ENCODE data around the gene MAP1LC3B2.

Gene MAP1LC3B2

DNA sequence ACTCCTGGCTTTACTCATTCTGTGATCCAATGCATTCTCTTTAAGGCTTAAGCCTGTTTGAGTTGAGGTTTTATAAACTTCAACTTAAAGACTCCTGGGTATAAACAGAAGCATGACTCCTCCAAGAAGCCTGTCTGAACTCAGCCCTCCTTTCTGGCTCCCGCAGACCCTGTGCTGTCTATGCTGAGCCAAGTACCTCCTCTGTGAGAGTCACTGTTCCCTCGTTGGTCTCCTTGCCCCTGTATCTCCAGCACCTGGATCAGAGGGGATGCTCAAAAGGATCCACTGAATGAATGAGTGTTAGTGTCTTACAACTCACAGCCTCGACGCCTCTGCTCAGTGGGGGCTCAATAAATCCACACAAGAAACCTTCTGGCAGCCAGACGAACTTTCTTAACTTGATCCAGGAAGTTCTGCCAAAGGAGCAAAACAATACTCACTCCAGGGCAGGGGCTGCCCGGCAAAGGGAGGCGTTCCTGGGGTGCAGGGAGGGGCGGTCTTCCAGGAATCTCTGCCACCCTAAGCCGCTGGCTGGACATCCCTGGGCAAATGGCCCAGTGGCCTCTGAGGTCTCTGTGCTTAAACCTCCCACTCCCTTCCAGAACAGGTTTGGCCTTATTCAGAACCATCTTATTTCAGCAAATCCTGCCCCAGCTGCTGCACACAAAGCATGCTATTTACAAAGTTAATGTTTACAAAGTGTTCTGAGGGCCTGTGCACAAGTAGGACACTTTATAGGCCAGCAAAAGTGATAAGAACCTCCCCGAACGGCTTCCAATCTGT, 32.9 kb downstream of the MAP1LC3B2 start:
- in situ Hi-C loops (cut with MboI; ENCODE audit: low sequenced_read_pairs) = no loop called here

DNA sequence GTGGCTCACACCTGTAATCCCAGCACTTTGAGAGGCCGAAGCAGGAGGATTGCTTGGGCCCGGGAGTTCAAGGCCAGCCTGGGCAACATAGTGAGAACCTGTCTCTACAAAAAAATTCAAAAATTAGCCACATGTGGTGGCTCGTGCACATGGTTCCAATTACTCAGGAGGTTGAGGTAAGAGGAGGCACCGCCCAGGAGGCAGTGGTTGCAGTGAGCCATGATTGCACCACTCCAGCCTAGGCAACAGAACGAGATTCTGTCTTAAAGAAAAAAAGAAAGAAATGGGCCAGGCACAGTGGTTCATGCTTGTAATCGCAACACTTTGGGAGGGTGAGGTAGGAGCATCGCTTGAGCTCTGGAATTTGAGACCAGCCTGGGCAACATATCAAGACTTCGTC, 33.5 kb downstream of the MAP1LC3B2 start:
- in situ Hi-C loops (cut with MboI; ENCODE audit: low sequenced_read_pairs) = no loop called here

DNA sequence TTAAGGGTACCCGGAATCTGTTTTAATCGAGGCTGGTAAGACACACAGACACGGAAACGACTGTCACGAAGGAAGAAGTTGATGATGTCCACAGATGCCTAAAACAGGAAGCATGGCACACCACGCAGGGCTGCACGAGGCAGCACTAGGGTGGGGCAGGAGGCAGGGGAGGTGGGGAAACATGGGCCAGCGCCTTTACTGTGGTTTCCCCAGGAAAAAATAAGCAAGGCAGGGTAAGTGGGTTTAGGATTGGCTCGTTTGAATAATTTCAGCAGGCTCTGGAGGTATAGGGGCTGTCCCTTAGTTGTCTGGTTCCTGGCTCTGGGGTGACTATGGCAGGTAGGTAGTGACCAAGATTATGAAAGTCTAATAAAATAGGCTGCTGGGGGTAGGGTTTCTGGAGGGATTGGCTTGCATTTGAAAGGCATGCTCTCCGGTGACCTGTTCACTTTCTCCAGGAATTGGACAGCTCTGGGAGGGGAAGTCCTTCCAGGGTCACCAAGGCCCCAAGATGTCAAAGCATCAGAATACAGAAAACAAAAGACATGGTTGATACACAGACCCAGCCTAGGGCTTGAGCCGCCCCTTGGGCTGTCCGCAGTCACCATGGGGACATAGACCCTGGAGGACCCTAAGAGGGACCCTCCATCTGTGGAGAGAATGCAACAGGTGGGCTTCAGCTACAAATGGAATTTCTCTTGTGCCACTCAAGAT, 35.3 kb downstream of the MAP1LC3B2 start:
- in situ Hi-C loops (cut with MboI; ENCODE audit: low sequenced_read_pairs) = no loop called here

DNA sequence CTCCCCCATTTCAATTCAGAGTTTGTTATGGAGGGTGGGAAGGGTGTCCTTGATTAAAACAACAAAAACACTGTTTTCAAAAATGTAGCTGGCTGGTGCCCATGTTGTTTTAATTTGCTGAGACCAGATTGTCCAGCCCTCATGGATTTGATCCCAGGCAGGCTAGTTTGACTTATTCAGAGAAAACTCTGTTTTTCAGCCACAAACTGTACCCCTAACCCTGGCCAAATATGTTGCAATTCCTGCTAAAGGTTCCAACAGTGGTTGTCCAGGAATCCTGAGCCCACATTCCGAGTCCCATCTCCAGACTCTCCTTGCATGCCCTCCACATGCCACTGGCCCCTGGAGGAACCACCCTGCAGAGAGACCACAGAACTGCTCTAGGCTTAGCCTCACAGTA, 36.0 kb downstream of the MAP1LC3B2 start:
- in situ Hi-C loops (cut with MboI; ENCODE audit: low sequenced_read_pairs) = no loop called here

DNA sequence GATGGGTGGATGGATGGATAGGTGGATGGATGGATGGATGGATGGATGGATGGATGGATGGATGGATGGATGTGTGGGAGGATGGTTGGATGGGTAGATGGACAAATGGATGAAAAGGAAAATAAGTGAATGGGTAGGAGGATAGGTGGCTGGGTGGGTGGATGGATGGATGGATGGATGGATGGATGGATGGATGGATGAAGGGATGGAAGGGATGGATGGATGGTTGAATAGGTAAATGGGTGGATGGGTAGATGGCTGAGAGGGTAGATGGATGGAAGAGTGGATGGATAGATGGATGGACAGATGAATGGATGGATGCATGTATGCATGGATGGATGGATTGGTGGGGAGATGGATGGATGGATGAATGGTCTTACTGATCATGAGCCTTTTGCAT, 36.5 kb downstream of the MAP1LC3B2 start:
- in situ Hi-C loops (cut with MboI; ENCODE audit: low sequenced_read_pairs) = no loop called here

DNA sequence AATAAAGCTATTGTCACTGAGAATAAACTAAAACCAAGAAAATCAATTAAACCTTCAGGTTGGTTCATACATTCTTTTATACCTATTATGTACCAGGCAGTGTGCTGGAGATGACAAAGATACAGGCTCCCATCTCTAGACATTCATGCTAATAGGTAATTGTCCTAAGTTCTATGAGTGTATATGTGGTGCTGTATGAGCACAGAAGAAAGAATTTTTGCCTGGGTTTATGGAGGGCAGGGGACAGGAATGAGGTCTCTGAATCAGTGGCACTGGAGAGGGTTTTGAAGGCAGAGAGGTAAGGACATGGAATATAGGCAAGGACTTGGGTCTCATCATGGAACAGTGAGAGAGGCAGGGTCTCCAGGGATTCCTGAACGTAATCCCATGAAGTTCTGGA, 38.7 kb downstream of the MAP1LC3B2 start:
- in situ Hi-C loops (cut with MboI; ENCODE audit: low sequenced_read_pairs) = no loop called here

DNA sequence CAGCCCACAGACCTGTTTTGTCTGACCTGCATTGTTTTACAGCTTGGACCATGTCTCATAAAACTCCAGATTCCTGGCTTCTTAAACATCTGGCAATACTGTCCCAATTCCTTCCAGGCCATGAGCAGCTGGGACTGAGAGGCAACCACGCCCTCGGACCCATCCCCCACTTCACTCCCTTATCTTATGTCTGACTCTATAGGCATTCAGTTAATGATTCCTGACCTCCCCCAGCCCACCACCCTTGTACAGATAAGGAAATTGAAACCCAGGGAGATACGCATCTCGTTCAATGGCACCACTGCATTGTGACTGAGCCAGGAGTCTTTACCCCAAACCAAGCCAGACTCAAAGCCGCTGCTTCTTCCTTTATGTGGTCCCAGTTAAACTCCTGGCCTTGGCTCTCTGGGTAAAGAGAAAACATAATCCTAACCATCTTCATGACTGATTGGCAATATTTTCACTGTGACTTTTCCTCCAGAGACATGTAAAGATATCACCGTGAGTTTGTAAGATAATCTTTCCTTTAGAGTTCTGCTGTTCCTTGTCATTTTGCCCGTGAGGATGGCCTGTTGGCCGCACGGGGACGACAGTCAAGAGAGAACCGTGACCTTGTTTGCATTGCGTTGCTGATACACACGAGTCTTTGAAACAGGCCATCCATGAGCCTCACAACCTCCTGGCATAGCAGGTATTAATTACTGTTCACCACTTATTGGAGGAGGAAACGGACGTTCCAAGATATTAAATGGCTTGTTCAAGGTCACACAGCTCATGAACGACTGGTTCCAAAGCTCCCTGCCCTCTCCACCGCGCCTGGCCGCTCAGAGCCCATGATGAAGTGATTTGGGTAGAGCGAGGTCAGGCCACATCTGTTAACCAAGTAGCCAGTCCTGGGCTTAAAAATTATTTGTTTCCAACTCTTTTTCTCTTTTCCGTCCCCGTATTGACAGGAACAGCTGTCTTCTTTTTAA, 39.4 kb downstream of the MAP1LC3B2 start:
- in situ Hi-C loops (cut with MboI; ENCODE audit: low sequenced_read_pairs) = no loop called here

DNA sequence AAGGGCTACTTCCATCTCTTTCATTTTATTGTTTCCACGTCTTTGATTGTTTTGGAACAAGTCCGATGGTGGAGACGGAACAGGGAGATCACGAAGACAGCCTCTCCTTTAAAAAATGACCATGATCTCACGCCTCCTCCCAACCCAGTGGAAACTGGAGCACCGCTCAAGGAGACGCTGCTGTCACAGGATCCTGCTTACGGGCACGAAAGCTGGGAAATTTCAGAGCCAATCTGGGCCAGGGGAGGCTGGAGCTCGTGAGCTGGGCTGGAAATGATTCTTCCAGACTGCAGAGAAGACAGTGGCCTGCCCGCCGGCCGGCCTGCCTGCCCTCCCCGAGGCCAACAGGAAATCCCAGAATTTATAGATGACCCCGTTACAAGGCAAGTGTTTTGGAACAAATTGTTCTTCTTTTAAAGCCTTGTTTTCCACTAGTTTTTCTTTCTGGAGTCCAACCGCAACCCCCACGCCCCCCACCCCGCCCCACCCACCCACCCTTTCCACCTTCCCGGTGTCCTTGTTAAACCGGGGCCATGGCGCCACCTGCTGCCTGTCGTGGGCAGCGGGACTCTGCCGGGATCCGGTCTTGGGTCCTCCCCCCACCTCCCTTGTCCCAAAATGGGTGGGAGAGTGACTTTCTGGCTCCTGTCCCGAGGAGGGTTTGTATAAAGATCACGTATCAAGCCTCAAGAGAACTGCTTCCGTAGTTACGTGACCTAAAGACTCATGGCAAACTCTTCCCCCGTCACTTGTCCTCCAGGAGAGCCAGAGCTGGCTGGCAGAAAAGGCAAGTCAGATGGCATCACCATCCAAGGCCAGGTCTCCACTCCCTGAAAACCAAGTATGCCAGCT, 40.3 kb downstream of the MAP1LC3B2 start:
- in situ Hi-C loops (cut with MboI; ENCODE audit: low sequenced_read_pairs) = no loop called here

DNA sequence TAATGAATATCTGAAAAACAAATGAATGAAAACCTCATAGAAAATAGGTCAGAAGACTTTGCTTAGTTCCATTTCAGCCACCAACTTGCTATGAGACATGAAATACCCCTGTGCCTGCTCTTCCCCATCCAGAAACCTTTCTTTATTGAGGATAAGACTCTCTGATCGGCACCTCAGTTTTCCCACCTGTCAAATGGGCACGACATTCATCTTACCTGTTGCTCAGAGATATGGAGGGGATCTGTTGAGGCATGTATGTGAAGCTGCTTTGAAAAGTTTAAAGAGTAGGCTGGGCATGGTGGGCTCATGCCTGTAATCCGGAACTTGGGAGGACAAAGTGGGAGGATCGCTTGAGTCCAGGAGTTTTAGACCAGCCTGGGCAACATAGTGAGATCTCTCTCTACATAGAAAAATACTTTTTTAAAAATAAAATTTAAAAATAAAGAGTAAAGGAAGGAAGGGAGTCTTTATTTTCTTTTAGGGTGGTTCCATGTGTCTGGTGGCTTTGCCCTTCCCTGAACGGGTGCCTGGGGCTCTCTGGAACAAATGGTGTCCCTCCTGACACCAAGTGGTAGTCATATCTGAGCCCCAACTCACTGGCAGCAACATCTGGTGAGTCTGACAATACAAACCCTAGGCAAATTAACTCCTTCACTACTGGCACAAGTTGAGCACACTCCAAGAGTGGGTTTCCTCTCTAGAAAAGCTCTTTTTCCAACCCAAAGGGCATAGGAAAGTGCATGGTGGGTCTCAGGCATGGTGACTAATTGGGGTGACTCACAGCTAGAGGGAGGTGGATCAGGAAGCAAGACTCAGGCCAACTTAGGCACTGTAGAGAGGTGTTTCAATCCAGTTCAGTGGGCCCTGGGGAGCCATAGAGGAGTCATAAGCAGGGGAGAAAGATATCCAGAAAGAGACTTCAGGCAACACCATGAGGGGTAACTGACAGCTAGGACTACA, 42.1 kb downstream of the MAP1LC3B2 start:
- in situ Hi-C loops (cut with MboI; ENCODE audit: low sequenced_read_pairs) = no loop called here

DNA sequence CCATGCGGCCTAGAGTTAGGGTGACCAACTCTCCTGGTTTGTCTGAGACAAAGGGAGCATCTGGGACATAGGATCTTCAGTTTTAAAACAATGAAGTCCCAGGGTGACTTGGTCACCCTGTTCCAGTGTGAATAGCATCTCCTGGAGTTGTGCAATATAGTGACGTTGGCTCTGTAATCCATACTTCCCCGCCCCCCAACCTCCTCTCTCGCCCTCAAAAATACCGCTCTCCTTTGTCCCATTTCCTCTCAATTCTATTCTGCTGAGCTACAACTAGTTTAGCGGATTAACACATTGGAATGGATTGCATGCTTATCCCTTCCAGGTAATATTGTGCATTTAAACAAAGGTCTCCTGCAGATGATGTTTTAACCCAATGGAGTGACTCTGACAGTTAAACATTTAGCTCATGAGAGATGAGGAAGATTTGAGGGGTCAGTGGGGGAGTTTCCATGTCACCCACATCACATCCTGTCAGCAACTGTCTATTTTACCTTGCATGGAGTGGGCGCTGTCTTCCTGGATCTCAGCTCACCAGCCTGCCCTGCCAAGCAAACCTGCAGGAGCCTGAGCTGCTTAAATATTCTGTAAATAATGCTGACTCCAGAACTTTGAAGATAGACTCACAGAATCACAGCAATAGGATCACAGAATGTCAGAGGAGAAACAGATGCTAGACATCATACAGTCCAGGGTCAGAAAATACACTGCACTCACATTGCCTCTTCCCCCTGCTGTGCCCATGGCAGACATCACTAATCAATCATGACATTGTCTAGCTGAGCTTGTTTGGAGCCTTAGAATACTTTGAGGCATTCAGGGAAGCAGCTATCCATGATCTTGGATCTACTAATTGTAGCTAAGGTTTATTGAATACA, 43.0 kb downstream of the MAP1LC3B2 start:
- in situ Hi-C loops (cut with MboI; ENCODE audit: low sequenced_read_pairs) = no loop called here

DNA sequence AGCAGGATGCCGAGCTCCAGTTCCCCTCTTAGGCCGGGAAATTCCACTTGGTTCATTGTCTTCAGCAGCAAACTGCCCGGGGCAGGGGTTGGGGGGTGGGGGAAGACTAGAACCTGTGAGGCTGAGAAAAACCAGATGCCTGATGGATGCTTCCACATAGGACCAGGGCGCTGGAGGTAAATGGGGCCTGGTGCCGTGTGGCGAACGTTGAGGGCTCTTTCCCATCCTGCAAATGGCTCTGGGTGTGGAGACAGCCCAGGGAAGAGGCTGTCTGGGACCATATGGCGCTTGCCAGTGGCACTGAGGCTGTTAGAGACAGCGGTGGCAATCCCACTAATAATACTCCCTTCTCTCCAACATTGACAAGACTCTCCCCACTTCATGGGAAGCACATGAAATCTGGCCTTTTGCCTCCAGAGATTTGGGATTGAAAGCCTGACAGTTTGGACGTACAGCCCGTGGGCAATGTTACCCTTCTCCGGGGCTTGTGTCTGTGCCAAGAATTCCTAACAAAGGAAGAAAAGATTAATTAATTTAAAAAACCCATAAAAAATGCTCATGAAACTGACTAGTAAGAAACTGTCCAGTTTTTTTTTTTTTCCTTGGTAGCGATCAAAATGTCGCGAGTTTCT, 44.5 kb downstream of the MAP1LC3B2 start:
- in situ Hi-C loops (cut with MboI; ENCODE audit: low sequenced_read_pairs) = no loop called here

DNA sequence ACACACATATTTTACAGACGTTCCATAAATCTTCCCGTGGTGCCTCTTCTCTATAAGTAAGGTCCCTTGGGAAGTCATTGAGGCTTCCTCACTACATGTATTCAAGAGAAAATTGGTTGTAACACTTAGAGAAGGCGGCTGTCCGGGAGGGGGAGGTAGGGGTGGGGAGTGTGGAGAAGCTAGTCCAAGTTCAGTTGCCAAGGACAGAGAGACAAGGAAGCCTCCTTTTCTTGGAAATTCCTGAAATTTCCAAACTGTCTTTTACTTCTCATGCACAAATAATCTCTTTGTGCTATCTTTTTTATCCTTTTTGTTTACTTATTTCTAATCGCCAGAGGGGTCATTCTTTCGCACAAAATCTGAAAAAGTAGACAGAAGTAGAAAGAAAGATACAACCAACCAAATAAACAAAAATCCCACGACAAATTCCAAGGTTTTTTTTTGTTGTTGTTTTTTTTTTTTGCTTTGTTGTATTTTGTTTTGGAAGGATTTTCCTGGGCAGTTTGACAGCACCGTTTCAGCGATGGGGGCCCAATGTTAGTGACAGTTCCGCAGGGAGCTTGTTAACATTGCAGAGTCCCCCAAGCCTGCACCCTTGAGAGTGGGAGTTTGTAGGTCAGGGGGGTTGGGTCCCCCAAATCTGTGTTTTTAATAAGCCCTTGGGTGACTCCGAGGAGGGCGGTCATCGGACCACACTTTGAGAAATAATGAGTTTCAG, 45.2 kb downstream of the MAP1LC3B2 start:
- in situ Hi-C loops (cut with MboI; ENCODE audit: low sequenced_read_pairs) = no loop called here

DNA sequence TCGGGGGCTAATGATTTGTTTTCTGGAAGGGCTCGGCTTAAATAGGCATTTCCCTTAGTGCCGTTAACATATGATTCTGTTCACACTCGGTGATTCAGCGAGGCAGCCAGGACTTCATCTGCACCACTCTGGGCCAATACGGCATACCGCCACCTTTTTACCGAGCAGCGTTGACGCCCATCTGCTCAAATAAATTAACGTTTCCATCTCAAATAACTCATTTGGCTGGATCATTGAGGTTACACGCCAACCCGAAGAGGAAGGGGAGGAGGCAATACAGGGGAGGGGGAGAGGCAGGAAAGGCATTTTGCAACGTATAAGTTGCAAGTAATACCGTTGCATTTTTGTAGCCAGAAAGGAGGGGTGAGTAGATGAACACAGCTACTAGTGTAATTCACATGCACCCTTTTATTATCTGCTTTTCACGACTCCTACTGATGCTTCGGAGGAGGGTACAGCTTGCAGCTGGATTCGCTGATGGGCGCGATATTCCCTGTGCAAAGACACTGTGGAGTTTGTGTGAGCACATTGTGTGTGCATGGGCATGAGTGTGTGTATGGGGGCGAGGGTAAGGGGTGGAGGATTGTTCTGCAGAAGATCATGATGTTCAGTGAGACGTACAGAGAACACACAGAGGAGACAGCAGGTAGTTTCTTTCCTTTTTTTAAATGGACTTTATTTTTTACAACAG, 45.9 kb downstream of the MAP1LC3B2 start:
- in situ Hi-C loops (cut with MboI; ENCODE audit: low sequenced_read_pairs) = no loop called here

DNA sequence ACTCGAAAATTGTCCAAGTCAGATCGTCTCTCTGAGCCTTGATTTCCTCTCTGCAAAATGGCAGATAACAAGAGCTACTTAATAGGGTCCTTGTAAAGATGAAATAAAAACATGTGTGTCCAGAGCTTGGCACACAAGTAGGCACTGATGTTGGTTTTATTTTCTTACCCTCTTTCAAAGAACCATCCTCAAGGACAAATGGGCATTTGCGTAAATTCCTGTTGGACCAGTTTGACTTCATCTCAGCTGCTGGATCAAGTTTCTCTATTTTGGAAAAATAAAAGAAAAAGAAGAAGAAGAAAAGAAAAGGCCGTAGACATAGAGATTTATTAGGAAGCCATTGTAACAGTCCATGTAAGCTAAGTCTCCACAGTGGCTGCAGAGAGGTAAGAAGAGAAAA, 47.2 kb downstream of the MAP1LC3B2 start:
- in situ Hi-C loops (cut with MboI; ENCODE audit: low sequenced_read_pairs) = no loop called here

DNA sequence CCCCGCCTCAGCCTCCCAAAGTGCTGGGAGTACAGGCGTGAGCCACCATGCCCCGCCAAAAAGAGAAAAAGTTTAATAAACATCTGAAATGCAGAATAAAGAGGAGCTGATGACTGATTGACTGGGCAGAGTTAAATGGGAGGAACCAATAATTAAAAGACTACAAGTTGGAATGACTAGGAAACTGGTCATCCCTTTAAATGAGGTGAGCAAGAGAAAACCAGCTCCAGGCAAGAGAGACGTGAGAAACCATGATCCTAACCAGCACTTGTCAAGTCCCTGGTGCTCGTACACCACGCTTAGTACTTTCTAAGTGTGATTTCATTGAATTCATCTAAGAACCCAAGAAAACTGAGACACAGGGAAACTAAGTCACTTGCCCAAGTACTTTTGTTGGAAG, 47.9 kb downstream of the MAP1LC3B2 start:
- in situ Hi-C loops (cut with MboI; ENCODE audit: low sequenced_read_pairs) = no loop called here

DNA sequence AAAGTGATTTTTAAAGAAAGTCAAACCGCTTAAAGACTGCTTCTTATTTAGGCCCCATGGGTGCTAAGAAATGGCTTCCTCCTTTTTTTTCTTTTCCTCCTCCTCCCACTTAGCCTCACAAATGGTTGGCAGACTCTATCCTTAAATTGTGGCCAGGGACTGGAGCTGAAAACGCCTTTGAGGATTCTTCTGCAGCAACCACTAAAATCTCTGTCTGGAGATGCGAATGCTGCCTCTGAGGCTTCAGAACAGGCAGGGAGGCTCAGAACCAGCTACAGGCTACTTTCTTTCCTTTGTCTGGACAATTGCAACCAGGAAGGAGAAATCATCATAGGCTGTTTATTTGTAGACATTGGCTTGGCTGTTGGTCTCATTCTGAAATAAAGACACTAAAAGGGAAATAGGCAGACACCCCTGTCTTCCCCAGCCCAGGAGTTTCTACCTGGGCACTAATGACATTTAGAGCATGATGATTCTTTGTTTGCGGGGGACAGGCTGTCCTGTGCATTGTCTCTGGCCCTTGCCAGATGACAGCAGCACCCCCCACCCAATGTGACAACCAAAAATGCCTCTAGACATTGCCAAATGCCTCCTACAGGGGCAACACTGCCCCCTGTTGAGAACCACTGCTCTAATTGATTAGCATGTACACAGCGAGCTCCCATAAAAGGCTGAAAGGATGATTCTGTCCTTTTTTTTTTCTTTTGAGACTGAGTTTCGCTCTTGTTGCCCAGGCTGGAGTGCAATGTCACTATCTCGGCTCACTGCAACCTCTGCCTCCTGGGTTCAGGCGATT, 50.3 kb downstream of the MAP1LC3B2 start:
- in situ Hi-C loops (cut with MboI; ENCODE audit: low sequenced_read_pairs) = no loop called here

All from HL-60/S4 (cell line).